Right lobe of liver (tissue), 6 donors: Measurements from ENCODE around the gene PHKB. TPM values are rescaled to one million over a fixed set of nuclear protein-coding genes. Genes with fewer than 3 reads are reported as not detected.

ENCODE experiments used
- ATAC-seq, 4 donors: fragments of 200-7000 bp; cut with Tn5 transposase; one replicate each; pipeline ENCODE4 v1.9.1; 2020; ENCODE audit warnings: mild to moderate bottlenecking in 4 of 4, moderate library complexity in 4 of 4
- DNase-seq, 3 donors: peaks; one replicate each; pipeline ENCODE4 v3.0.0-alpha.2; 2020
- H3K27ac ChIP-seq, 3 donors: fragments of 200-600 bp; one replicate each; pipeline ENCODE4 v1.8.0; 2022
- H3K27me3 ChIP-seq, 2 donors: fragments of 200-600 bp; one replicate each; pipeline ENCODE4 v1.8.0; 2022
- H3K36me3 ChIP-seq, 4 donors: fragments of 200-600 bp; sonication (generic) in 1 of 4; one replicate each; pipeline versions ENCODE4 v1.5.1 to v1.8.0; 2017 to 2022; ENCODE audit warnings: control low read depth in 1 of 4
- H3K4me1 ChIP-seq, 4 donors: fragments of 200-600 bp; sonication (generic) in 1 of 4; one replicate each; pipeline versions ENCODE4 v1.5.1 to v1.8.0; 2017 to 2022; ENCODE audit warnings: control low read depth in 1 of 4
- H3K4me3 ChIP-seq, 3 donors: fragments of 200-600 bp; one replicate each; pipeline ENCODE4 v1.8.0; 2022
- H3K9me3 ChIP-seq, 4 donors: fragments of 200-600 bp; sonication (generic) in 1 of 4; one replicate each; pipeline versions ENCODE4 v1.5.1 to v1.8.0; 2017 to 2022; ENCODE audit warnings: control low read depth in 1 of 4
- CTCF ChIP-seq, 4 donors: fragments of 200-600 bp in 3 of 4; fragments of 450-650 bp in 1 of 4; IDR thresholded peaks; one replicate each; pipeline versions ENCODE4 v1.5.1 to v1.8.0; 2016 to 2022; ENCODE audit warnings: antibody characterized with exemption in 4 of 4, mild to moderate bottlenecking in 2 of 4
- POLR2A ChIP-seq: fragments of 450-650 bp; IDR thresholded peaks from one replicate; pipeline ENCODE4 v1.6.1; 2017; ENCODE audit warnings: antibody characterized with exemption, mild to moderate bottlenecking
- WGBS: methylation state at CpG from one replicate; pipeline ENCODE4 v1.1.6; 2018; ENCODE audit warnings: low coverage, low lambda C conversion rate; ENCODE audit not compliant: insufficient coverage; ENCODE audit errors: missing lambda C conversion rate; 5-methylcytosine and 5-hydroxymethylcytosine counted together
- intact Hi-C, 2 donors: fragments of 100-400 bp; cut with DNase I; formaldehyde crosslinking; loops; one replicate each; pipeline versions ENCODE4 v1.11.2 to v1.14.1; 2022
- total RNA-seq, 6 experiments: library from RNA; depleted of rRNA in 2 of 6; stranded (reverse); fragments of >200 nt in 2 of 6; fragmentation: NEBNext Ultra II Directional in 3 of 6; extraction: Animal tissue kit (Norgen Biotek cat#: 25700) in 3 of 6; gene quantifications; one replicate each; pipeline versions ENCODE4 v1.1.0 to v1.2.4, GENCODE V29; 2016 to 2023
- donor health status: DM: no; HTN: yes; CAD: no.
- donor health status: DM: no; HTN: no; CAD: no.
- donor health status: DM: no; HTN: no; CAD: no.
- donor health status: DM: no; HTN: yes; CAD: no.
- donor health status: DM: no; HTN: yes; CAD: no.

PHKB gene
- total RNA-seq, 6 experiments from 2014 or later = 28.9 to 45.3 (median 35.4) TPM

GRCh38 chr16:47622451-47623176 lies 161.5 kb downstream of the PHKB start:
- intact Hi-C loops = no loop called here
- 100% methylated on average over 1 of the region's 1 CpG for WGBS
- no peak overlapping the region for H3K4me3 ChIP-seq
- H3K27me3 ChIP-seq = no peaks in the 10 kb centered on the region
- no peaks in the 10 kb centered on the region for H3K9me3 ChIP-seq
- ATAC-seq (no peak), DNase-seq (no peak)
- TF ChIP-seq CTCF (IDR thresholded peaks at IDR 0.05) (no peak), POLR2A (no peak)
- H3K27ac ChIP-seq = no peak overlapping the region
- H3K4me1 ChIP-seq = no peaks in the 10 kb centered on the region
- H3K36me3 ChIP-seq = no peaks in the 10 kb centered on the region

- no peaks in the 10 kb centered on the region for H3K36me3 ChIP-seq
- 80% methylated on average over 1 of the region's 1 CpG for WGBS
- H3K9me3 ChIP-seq = no peaks in the 10 kb centered on the region
Observed at GRCh38 chr16:47624563-47624962, 163.4 kb downstream of the PHKB start.

GRCh38 chr16:47625115-47625567 lies 164.0 kb downstream of the PHKB start:
- ATAC-seq (no peak), DNase-seq (no peak)
- Histone ChIP-seq H3K27me3 (no peaks in the 10 kb centered on the region), H3K9me3 (no peaks in the 10 kb centered on the region), H3K4me1 (no peaks in the 10 kb centered on the region), H3K36me3 (no peaks in the 10 kb centered on the region), H3K27ac (no peak overlapping the region), H3K4me3 (no peak overlapping the region)
- TF ChIP-seq POLR2A = no peak
- no peak for TF ChIP-seq CTCF (IDR thresholded peaks at IDR 0.05)
- WGBS = 89% methylated on average over 1 of the region's 1 CpG
- intact Hi-C loops = no loop called here

More at GRCh38 chr16:47624563-47624962, 163.4 kb downstream of the PHKB start:
- no peaks in the 10 kb centered on the region for H3K27me3 ChIP-seq
- no peak for DNase-seq
- H3K4me3 ChIP-seq = no peak overlapping the region
- no peak for TF ChIP-seq CTCF (IDR thresholded peaks at IDR 0.05)
- TF ChIP-seq POLR2A = no peak
- no peak for ATAC-seq
- intact Hi-C loops = no loop called here
- H3K4me1 ChIP-seq = no peaks in the 10 kb centered on the region
- no peak overlapping the region for H3K27ac ChIP-seq

GRCh38 chr16:47626246-47626645 lies 165.1 kb downstream of the PHKB start:
- Histone ChIP-seq H3K4me3 (no peak overlapping the region), H3K36me3 (no peaks in the 10 kb centered on the region), H3K27me3 (no peaks in the 10 kb centered on the region), H3K4me1 (no peaks in the 10 kb centered on the region), H3K27ac (no peak overlapping the region), H3K9me3 (no peaks in the 10 kb centered on the region)
- TF ChIP-seq POLR2A (no peak), CTCF (IDR thresholded peaks at IDR 0.05) (no peak)
- DNase-seq (no peak), ATAC-seq (no peak)
- intact Hi-C loops = no loop called here
- 100% methylated on average over 1 of the region's 1 CpG for WGBS
